Stimulated activated naive CD8-positive, alpha-beta T cell treated with anti-CD3 and anti-CD28 coated beads, Interleukin-15, amount 100 ng/mL, for 72 hours (primary cell): ENCODE data around the gene NCOA1.
"Not testable (repeated sequence)": the region's sequence is repeated elsewhere in the genome, so short reads cannot be mapped to it uniquely, and the experiment has no call there.

ENCODE experiments used
- ATAC-seq: fragments of 150-1000 bp; cut with Tn5 transposase; 2 replicates; pipeline ENCODE4 v1.10.0; 2021; ENCODE audit warnings: mild to moderate bottlenecking, moderate library complexity
- DNase-seq, 2 donors: peaks; one replicate each; pipeline ENCODE4 v3.0.0; 2021 to 2022
- H3K27ac Mint-ChIP-seq, 2 donors: one replicate each; pipeline ENCODE4 v1.8.0; 2022; ENCODE audit warnings: mild to moderate bottlenecking in 2 of 2, mixed read lengths in 2 of 2, moderate library complexity in 2 of 2
- H3K27me3 Mint-ChIP-seq: one replicate; pipeline ENCODE4 v1.8.0; 2022; ENCODE audit warnings: mixed read lengths
- H3K4me1 Mint-ChIP-seq: one replicate; pipeline ENCODE4 v1.8.0; 2022; ENCODE audit warnings: mild to moderate bottlenecking, mixed read lengths
- H3K4me3 Mint-ChIP-seq, 2 donors: one replicate each; pipeline ENCODE4 v1.8.0; 2022; ENCODE audit warnings: mild to moderate bottlenecking in 2 of 2, mixed read lengths in 2 of 2, moderate library complexity in 1 of 2
- H3K9me3 Mint-ChIP-seq, 2 donors: one replicate each; pipeline ENCODE4 v1.8.0; 2022; ENCODE audit warnings: mixed read lengths in 2 of 2

The NCOA1 gene

DNA sequence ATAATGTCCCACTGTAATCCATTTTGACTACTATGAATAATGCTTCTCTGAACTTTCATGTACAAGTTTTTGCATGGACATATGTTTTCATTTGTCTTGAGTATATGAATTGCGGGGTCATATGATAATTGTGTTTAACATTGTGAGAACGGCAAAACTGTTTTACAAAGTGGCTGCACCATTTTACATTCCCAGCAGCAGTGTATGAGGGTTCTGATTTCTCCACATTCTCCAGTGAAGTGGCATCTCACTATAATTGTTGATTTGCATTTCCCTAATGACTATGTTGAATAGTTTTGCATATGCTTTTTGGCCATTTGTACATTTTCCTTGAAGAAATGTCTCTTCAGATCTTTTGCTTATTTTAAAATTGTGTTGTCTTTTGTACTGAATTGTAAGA lies 20.1 kb downstream of the NCOA1 start:
- no peak for ATAC-seq
- H3K9me3 Mint-ChIP-seq: no peaks in the 10 kb centered on the region
- H3K4me3 Mint-ChIP-seq: no peak overlapping the region
- H3K27me3 Mint-ChIP-seq: no peaks in the 10 kb centered on the region
- H3K4me1 Mint-ChIP-seq: peaks cover 84% of the 10 kb centered on the region
- no peak for DNase-seq
- H3K27ac Mint-ChIP-seq: no peak overlapping the region

DNA sequence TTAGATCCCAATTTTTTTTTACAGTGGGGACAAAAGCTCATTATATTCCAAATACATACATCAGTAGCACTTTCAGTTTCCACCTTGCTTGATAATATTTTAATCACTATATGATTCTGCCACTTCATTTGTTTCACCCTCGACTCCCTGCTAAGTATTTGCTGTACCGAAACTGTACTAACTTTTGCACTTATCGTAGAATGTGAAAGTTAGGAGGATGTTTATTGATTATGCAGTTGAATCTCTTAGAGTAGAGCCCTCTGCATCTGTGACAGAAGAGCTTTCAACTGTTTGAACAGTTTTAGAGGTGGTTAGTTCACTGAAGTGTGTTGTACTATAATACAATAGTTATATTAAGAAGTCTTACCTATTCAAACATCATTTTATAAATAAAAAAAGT lies 20.8 kb downstream of the NCOA1 start:
- ATAC-seq (peak; percentile 31), DNase-seq (no peak)
- H3K4me1 Mint-ChIP-seq: peaks cover 77% of the 10 kb centered on the region
- no peak overlapping the region for H3K4me3 Mint-ChIP-seq
- H3K27ac Mint-ChIP-seq: no peak overlapping the region
- H3K9me3 Mint-ChIP-seq: no peaks in the 10 kb centered on the region
- no peaks in the 10 kb centered on the region for H3K27me3 Mint-ChIP-seq

DNA sequence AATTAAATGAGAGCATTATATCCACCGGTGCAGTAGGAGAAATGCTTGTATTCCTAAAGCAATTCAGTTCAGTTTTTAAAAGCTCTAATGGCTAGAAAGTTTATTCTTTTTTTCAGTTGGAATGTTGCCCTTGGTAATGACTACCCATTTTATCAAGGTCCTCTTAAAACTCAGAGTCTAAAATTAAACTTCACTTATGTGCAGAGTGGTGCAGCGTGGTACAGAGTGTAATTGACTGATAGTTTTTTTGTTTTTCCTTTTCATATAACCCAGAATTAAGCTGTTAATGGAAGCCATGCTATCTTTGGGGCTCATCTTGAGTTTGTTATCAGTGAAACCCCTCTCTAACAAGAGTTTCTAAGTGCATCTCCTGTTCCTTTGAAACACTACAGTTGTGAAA lies 21.4 kb downstream of the NCOA1 start:
- Mint-ChIP-seq H3K27me3 (no peaks in the 10 kb centered on the region), H3K4me1 (peaks cover 77% of the 10 kb centered on the region), H3K4me3 (no peak overlapping the region), H3K27ac (no peak overlapping the region), H3K9me3 (no peaks in the 10 kb centered on the region)
- DNase-seq: no peak
- no peak for ATAC-seq

DNA sequence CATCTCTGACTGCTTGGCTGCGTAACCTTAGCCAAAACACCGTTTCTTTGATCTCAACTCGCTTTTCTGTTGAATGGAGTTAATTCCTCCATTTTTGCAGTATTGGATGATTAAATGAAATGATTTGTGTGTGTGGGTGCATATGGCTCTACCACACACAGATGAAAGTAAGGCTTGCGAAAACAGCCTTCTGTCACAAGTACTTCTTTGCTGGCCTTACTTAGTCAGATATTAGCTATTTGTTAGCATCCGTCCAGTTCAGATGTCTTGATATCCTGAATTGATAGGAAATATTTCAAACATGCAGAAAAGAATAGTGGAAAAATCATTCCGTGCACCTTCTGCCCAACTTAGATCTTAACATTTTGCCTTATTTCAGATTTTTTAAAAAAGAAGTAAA lies 21.8 kb downstream of the NCOA1 start:
- H3K4me3 Mint-ChIP-seq: peak overlapping the region; percentile 9 to 10
- H3K27ac Mint-ChIP-seq: no peak overlapping the region
- DNase-seq (no peak), ATAC-seq (no peak)
- H3K4me1 Mint-ChIP-seq: peaks cover 77% of the 10 kb centered on the region
- no peaks in the 10 kb centered on the region for H3K27me3 Mint-ChIP-seq
- no peaks in the 10 kb centered on the region for H3K9me3 Mint-ChIP-seq

DNA sequence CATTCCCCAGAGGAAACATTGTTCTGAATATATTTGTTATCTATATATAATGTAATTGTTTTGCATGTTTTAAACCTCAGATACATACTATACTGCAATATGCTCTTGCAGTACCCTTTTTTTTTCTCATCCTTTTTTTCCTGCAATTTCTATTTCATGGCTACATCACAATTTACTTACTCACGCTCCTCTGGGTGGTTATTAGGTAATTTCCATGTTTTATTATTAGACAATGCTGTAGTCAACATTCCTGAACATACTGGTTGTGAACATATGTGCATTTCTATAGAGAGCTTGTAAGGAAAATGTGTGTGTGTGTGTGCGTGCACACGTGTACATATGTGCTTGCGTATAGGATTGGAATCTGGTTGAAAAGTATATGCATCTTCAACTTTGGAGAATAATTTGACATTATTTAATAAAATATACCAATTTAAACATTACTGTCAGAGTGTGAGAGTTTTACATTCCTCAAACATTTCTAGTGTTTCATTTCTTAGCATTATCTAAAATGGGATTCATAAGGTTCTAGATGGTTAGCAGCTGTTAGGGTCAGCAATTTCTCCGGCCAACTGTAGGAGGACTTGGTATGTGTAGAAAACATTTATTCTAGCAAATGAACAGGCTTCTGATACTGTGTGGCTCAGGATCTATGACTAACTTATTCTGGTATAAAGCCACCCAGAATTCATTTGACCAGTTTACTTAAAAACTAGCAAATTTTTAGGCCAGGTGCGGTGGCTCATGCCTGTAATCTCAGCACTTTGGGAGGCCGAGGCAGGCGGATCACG lies 22.4 kb downstream of the NCOA1 start:
- no peak overlapping the region for H3K4me3 Mint-ChIP-seq
- DNase-seq: no peak
- no peaks in the 10 kb centered on the region for H3K27me3 Mint-ChIP-seq
- H3K9me3 Mint-ChIP-seq: no peaks in the 10 kb centered on the region
- H3K4me1 Mint-ChIP-seq: peaks cover 74% of the 10 kb centered on the region
- no peak overlapping the region for H3K27ac Mint-ChIP-seq
- no peak for ATAC-seq

DNA sequence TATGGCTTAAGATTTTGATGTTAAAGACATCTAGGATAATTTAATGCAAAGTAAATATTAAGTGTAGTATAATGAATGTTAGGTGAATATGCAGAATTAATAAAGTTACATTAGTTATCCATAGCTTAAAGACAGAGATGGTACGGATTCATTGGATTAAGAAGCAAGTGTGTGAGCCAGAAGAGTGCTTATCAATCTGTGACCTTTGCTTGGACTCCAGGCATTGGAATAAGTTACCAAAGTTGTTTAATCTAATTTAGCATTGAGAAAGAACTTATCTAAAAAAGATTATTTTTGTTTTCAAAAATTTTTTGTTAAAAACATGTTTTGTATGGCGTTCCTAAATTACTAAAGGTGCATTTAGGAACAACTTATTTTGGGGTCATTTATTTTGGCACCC lies 23.8 kb downstream of the NCOA1 start:
- no peak for ATAC-seq
- H3K27ac Mint-ChIP-seq: no peak overlapping the region
- no peaks in the 10 kb centered on the region for H3K27me3 Mint-ChIP-seq
- H3K9me3 Mint-ChIP-seq: no peaks in the 10 kb centered on the region
- peaks cover 71% of the 10 kb centered on the region for H3K4me1 Mint-ChIP-seq
- no peak for DNase-seq
- H3K4me3 Mint-ChIP-seq: no peak overlapping the region

DNA sequence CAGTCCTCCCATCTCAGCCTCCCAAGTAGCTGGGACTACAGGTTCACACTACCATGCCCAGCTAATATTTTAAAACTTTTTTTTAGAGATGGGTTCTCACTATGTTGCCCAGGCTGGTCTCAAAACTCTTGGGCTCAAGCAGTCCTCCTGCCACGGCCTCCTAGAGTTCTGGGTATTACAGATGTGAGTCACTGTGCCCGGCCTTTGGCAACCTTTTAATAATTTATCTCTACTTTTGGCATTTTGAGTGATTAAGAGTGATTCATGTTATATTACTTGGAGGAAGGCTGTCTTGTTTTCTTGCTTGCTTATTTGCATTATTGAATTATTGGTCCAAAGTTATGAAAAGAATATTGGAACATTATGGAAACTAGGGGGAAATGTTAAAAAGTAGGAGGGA lies 24.3 kb downstream of the NCOA1 start:
- ATAC-seq (no peak), DNase-seq (no peak)
- Mint-ChIP-seq H3K27me3 (no peaks in the 10 kb centered on the region), H3K9me3 (no peaks in the 10 kb centered on the region), H3K4me3 (no peak overlapping the region), H3K4me1 (peaks cover 68% of the 10 kb centered on the region), H3K27ac (no peak overlapping the region)

DNA sequence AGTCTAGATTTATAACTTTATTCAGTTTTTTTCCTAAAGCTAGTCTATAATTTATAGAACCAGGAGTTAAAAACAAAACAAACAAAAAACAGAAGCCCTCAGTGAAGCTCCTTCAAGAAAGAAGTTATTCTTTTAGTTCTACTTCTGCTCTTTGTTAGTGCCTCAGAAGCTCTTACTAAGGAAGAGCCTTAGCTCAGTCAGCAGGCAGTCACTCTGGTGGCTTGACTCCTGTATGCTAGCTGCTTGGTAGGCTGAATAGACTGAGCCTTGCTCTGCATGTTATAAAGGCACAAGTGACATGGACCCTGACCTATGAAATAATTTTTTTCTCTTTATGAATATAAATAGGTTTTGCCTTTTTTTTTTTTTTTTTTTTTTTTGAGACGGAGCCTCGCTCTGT lies 24.8 kb downstream of the NCOA1 start:
- DNase-seq: no peak
- H3K9me3 Mint-ChIP-seq: no peaks in the 10 kb centered on the region
- H3K27me3 Mint-ChIP-seq: no peaks in the 10 kb centered on the region
- no peak for ATAC-seq
- no peak overlapping the region for H3K4me3 Mint-ChIP-seq
- no peak overlapping the region for H3K27ac Mint-ChIP-seq
- H3K4me1 Mint-ChIP-seq: peaks cover 68% of the 10 kb centered on the region

DNA sequence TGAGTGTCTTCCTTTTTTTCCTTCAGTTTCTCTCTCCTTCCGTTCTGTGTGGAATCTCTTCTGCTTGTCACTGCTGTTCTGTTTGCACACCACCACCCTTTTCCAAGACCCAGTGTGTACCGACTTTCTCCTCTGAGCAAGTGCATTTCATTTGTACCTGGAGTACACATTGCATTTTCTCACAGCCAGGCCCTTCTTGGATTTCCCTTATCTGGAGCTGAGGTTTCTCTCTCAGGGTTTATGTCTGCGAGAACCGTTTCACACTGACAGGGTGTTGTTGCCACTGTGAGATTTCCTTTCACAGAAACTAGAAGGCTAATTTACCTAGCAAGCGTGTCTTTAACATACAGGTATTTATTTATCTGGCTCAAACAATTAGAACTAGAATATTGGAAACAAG lies 26.2 kb downstream of the NCOA1 start:
- Mint-ChIP-seq H3K27me3 (no peaks in the 10 kb centered on the region), H3K27ac (no peak overlapping the region), H3K4me1 (peaks cover 68% of the 10 kb centered on the region), H3K4me3 (peak overlapping the region; percentile 16 to 45), H3K9me3 (peaks cover 2 to 5% of the 10 kb centered on the region in 2 donors)
- no peak for ATAC-seq
- DNase-seq: no peak

DNA sequence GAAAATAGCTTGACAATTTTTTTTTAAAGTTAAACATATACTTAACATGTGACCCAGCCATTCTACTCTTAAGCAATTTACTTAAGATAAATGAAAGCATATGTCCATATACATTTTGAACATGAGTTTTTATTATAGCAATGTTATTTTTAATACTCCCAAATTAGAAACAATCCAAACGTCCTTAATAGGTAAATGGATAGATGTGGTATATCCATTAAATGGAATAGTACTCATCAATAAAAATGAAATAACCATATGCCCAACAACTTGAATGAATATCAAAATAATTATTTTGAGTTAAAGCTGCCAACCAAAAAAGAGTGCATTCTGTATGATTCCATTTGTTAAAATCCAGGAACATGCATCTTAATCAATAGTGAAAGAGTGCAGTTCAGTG lies 29.1 kb downstream of the NCOA1 start:
- peaks cover 54% of the 10 kb centered on the region for H3K4me1 Mint-ChIP-seq
- no peak for ATAC-seq
- peaks cover 7 to 8% of the 10 kb centered on the region in 2 donors for H3K9me3 Mint-ChIP-seq
- no peak overlapping the region for H3K4me3 Mint-ChIP-seq
- no peak for DNase-seq
- H3K27ac Mint-ChIP-seq: no peak overlapping the region
- no peaks in the 10 kb centered on the region for H3K27me3 Mint-ChIP-seq

DNA sequence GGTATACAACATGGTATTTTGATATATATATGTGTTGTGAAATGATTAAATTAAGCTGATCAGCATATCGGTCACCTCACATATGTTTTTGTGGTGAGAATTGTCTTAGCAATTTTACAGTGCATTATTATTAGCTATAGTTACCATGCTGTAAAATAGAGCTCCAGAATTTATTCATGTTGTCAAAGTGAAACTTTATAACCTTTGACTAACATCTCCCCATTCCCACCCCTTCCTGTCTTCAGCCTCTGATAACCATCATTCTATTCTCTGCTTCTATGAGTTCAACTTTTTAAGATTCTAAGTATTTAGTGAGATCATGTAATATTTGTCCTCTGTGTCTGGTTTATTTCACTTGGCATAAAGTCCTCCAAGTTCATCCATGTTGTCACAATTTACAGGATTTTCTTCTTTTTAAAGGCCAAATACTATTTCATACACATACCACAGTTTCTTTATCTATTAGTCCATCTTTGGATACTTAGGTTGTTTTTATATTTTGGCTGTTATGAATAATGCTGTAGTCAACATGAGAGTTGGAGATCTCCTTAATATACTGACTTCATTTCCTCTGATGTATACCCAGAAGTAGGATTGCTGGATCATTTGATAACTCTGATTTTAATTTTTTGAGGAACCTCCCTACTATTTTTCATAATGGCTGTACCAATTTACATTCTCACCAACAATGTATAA lies 30.3 kb downstream of the NCOA1 start:
- Mint-ChIP-seq H3K27ac (peak overlapping the region; percentile 12 to 81), H3K4me1 (peaks cover 55% of the 10 kb centered on the region), H3K4me3 (peak overlapping the region; percentile 65 to 68), H3K27me3 (no peaks in the 10 kb centered on the region), H3K9me3 (peaks cover 7 to 8% of the 10 kb centered on the region in 2 donors)
- ATAC-seq (peak; percentile 55), DNase-seq (no peak)

DNA sequence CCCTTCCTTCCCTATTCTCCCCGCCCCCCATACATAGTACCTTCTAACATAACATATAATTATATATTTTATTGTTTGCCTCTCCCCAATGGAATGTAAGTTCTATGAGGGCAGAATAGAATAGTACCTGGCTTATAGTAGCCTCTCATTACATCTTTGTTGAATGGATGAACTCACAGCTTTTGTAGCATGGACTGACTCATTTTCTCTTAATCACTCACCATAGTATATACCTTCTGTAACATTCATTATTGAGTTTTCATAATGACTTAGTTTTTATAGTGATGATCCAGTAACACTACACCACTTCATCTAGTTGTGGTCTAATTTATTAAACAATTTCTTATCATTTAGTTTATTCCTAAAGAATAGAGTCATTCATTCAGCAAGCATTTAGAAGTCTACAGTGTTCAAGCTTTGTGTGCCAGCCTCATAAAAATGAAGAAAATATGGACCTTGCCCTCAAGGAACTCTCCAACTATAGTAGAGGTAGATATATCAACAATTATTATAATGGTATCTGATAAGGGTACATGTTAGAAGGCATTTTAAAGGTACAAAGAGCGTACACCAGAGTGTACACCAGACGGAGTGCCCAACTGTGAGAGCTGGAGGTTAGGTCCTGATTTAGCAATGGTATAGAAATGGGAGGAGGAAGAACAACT lies 31.1 kb downstream of the NCOA1 start:
- DNase-seq (no peak), ATAC-seq (peak; percentile 94)
- Mint-ChIP-seq H3K4me3 (peak overlapping the region; percentile 27 to 48), H3K27ac (peak overlapping the region; percentile 5 to 81), H3K9me3 (peaks cover 7 to 8% of the 10 kb centered on the region in 2 donors), H3K27me3 (no peaks in the 10 kb centered on the region), H3K4me1 (peaks cover 53% of the 10 kb centered on the region)

DNA sequence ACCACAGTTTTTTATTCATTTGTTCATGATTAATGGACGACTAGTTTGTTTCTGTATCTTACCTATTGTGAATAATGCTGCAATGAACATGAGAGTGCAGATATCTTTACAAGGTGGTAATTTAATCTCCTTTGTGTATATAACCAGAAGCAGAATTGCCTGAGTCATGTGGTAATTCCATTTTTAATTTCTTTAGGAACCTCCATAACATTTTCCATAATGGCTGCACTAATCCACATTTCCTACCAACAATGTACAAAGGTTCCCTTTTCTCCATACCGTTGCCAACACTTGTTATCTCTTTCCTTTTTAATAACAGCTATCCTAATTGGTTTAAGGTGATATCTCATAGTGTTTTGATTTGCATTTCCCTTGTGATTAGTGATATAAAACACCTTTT lies 36.5 kb downstream of the NCOA1 start:
- peaks cover under 1 to 20% of the 10 kb centered on the region in 2 donors for H3K9me3 Mint-ChIP-seq
- ATAC-seq: no peak
- peaks cover 8% of the 10 kb centered on the region for H3K4me1 Mint-ChIP-seq
- no peak for DNase-seq
- H3K27me3 Mint-ChIP-seq: no peaks in the 10 kb centered on the region
- peak overlapping the region in 1 of 2 donors; percentile 27 for H3K27ac Mint-ChIP-seq
- no peak overlapping the region for H3K4me3 Mint-ChIP-seq

DNA sequence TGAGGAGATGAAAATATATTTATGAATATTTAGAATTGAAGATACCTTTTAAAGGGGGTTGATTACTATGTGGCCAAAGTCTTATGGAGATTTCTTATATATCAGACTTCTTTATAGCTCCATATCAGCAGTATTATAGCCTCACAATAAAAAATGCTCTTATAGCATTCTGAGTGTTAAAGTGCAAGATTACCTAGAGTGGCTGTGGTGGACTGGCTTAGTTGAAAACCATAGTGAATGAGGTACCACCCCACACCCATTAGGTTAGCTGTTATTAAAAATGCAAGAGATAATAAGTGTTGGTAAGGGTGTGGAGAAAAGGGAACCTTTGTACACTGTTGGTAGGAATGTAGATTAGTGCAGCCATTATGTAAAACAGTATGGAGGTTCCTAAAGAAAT lies 39.7 kb downstream of the NCOA1 start:
- H3K4me1 Mint-ChIP-seq: peaks cover 16% of the 10 kb centered on the region
- H3K27ac Mint-ChIP-seq: no peak overlapping the region
- peaks cover 4 to 44% of the 10 kb centered on the region in 2 donors for H3K9me3 Mint-ChIP-seq
- no peaks in the 10 kb centered on the region for H3K27me3 Mint-ChIP-seq
- H3K4me3 Mint-ChIP-seq: no peak overlapping the region
- no peak for ATAC-seq
- DNase-seq: no peak

DNA sequence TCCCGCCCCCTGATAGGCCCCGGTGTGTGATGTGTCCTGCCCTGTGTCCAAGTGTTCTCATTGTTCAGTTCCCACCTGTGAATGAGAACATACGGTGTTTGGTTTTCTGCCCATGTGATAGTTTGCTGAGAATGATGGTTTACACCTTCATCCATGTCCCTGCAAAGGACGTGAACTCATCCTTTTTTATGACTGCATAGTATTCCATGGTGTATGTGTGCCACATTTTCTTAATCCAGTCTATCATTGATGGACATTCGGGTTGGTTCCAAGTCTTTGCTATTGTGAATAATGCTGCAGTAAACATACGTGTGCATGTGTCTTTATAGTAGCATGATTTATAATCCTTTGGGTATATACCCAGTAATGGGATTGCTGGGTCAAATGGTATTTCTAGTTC lies 40.6 kb downstream of the NCOA1 start:
- Mint-ChIP-seq H3K4me1 (peaks cover 19% of the 10 kb centered on the region), H3K9me3 (peaks cover 4 to 49% of the 10 kb centered on the region in 2 donors)
- not testable (repeated sequence) for H3K4me3 Mint-ChIP-seq, DNase-seq, H3K27me3 Mint-ChIP-seq, H3K27ac Mint-ChIP-seq, ATAC-seq

DNA sequence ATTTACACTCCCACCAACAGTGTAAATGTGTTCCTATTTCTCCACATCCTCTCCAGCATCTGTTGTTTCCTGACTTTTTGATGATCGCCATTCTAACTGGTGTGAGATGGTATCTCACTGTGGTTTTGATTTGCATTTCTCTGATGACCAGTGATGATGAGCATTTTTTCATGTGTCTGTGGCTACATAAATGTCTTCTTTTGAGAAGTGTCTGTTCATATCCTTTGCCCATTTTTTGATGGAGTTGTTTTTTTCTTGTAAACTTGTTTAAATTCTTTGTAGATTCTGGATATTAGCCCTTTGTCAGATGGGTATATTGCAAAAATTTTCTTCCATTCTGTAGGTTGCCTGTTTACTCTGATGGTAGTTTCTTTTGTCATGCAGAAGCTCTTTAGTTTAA lies 41.0 kb downstream of the NCOA1 start:
- peaks cover 23% of the 10 kb centered on the region for H3K4me1 Mint-ChIP-seq
- not testable (repeated sequence) for DNase-seq, ATAC-seq, H3K27me3 Mint-ChIP-seq, H3K4me3 Mint-ChIP-seq, H3K27ac Mint-ChIP-seq
- peaks cover 4 to 49% of the 10 kb centered on the region in 2 donors for H3K9me3 Mint-ChIP-seq
